ENCODE results near the gene COBL. TPM values are rescaled to one million over a fixed set of nuclear protein-coding genes. Genes with fewer than 3 reads are reported as not detected.

The COBL gene
- total RNA-seq, 1 donor from 2014 or later: 6.3 TPM

DNA sequence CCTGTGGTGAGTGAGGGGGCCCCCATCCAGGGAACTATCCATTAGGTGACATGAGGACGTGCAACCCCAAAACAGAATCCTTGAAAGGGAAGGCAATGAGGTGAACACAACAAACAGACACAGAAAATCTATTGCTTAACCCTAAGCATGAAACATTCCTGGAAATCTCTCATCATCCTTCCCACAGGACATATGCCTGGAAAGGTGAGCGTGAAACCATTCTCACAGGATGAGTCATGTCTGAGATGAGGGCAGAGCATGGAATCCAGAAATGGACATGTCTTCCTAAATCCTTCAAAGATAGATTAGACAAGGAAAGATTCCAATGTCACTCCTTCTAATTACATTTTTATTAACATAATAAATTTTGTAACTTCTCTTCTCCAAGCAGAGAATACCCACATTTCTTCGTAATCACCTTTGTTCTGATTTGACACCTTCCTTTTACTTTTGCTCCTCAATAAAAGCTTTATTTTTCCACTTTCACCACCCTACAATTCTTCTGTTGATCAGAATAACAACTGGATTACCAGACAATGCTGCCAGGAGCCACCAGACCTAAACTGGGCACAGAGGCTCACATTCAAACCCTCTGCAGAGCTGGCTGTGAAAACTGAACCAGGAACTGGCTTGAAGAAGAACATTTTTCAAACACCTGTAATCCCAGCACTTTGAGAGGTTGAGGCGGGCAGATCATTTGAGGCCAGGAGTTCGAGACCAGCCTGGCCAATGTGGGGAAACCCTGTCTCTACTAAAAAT is 67.2 kb downstream of the COBL start:
- Mint-ChIP-seq H3K36me3 (no peaks in the 10 kb centered on the region), H3K27ac (no peak overlapping the region)
- H3K79me2 ChIP-seq (ENCODE audit: low read depth): peaks cover 35% of the 10 kb centered on the region

DNA sequence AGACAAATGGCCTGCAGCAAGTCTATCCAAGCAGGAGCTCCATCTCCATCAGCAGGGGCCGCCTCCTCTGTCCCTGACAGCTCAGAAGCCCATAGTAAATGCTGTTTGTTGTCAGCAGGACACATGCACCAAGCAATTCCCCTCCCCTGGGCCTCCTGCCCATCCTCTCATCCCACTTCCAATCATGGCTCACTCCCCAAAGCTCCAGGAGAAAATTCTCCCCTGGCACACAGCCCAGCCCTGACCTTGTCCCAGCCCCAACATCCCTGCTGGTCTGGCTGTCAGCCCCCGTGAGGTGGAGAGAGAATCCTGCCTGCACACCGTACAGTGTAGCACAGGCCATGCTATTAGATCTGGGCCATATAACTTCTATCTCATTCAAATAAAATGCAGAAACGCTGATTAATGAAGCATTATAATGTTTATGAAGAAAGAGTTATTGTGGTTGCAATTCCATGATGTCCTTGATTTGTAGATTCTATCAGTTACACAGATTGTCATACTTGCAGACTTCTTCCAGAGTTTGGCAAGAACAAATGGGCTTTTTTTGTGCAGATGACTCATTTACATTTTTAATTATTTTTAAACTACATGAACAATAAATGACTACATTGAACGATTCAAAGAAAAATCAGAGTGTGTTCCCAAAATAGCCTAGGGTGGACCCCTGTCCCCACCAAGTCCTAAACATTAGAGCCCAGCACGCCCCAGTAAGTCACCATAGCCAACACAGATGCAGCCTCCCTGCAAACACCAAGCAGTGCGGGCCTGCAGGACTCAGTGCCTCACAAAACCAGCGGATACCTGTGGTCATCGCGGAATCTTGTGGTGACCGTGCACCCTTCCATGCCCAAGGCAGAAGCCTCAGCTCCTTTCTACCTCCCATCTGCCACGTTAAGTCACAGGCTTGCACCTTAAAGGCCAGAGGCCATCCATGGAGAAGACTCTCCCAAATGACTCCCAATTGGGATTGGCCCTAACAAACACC is 70.1 kb downstream of the COBL start:
- no peaks in the 10 kb centered on the region for H3K36me3 Mint-ChIP-seq
- no peaks in the 10 kb centered on the region for H3K36me3 ChIP-seq
- no peaks in the 10 kb centered on the region for H4K20me1 ChIP-seq (ENCODE audit: low read depth)
- H3K4me1 ChIP-seq: no peaks in the 10 kb centered on the region
- H3K27ac Mint-ChIP-seq: no peak overlapping the region
- no peaks in the 10 kb centered on the region for H3K9me3 ChIP-seq (ENCODE audit: low read depth)
- H3K4me2 ChIP-seq: no peak overlapping the region
- H3K27me3 Mint-ChIP-seq (ENCODE audit: insufficient read depth, low read depth): peaks cover 6% of the 10 kb centered on the region
- no peak for DNase-seq (ENCODE audit: low spot score)
- no peak for TF ChIP-seq EZH2phosphoT487 (IDR thresholded peaks at IDR 0.05)
- TF ChIP-seq, protein P1, sequence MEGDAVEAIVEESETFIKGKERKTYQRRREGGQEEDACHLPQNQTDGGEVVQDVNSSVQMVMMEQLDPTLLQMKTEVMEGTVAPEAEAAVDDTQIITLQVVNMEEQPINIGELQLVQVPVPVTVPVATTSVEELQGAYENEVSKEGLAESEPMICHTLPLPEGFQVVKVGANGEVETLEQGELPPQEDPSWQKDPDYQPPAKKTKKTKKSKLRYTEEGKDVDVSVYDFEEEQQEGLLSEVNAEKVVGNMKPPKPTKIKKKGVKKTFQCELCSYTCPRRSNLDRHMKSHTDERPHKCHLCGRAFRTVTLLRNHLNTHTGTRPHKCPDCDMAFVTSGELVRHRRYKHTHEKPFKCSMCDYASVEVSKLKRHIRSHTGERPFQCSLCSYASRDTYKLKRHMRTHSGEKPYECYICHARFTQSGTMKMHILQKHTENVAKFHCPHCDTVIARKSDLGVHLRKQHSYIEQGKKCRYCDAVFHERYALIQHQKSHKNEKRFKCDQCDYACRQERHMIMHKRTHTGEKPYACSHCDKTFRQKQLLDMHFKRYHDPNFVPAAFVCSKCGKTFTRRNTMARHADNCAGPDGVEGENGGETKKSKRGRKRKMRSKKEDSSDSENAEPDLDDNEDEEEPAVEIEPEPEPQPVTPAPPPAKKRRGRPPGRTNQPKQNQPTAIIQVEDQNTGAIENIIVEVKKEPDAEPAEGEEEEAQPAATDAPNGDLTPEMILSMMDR (IDR thresholded peaks at IDR 0.05): no peak
- TF ChIP-seq EZH2 (IDR thresholded peaks at IDR 0.05): no peak
- no peaks in the 10 kb centered on the region for H3K9me3 Mint-ChIP-seq
- peaks cover 16% of the 10 kb centered on the region for H3K79me2 ChIP-seq (ENCODE audit: low read depth)
- H3K4me3 Mint-ChIP-seq: no peak overlapping the region
- H3K9ac ChIP-seq: no peak overlapping the region
- H3F3A ChIP-seq (ENCODE audit: low read depth): no peaks in the 10 kb centered on the region
- H2AFZ ChIP-seq (replicated peaks): no peak overlapping the region
- H3K27me3 ChIP-seq: no peaks in the 10 kb centered on the region
- H3K27ac ChIP-seq: no peak overlapping the region
- no peak overlapping the region for H3K4me3 ChIP-seq
- peaks cover 3% of the 10 kb centered on the region for H3K4me1 Mint-ChIP-seq

More for the DNA sequence above, 67.2 kb downstream of the COBL start:
- Histone ChIP-seq H4K20me1 (ENCODE audit: low read depth) (no peaks in the 10 kb centered on the region), H3K9ac (no peak overlapping the region), H3K9me3 (ENCODE audit: low read depth) (no peaks in the 10 kb centered on the region), H2AFZ (replicated peaks) (no peak overlapping the region), H3K4me3 (no peak overlapping the region), H3K27ac (no peak overlapping the region), H3K4me2 (no peak overlapping the region), H3K4me1 (no peaks in the 10 kb centered on the region), H3K36me3 (no peaks in the 10 kb centered on the region), H3F3A (ENCODE audit: low read depth) (no peaks in the 10 kb centered on the region), H3K27me3 (no peaks in the 10 kb centered on the region)
- H3K4me1 Mint-ChIP-seq: peaks cover 3% of the 10 kb centered on the region
- H3K4me3 Mint-ChIP-seq: no peak overlapping the region
- H3K27me3 Mint-ChIP-seq (ENCODE audit: insufficient read depth, low read depth): peaks cover 2% of the 10 kb centered on the region
- TF ChIP-seq EZH2 (IDR thresholded peaks at IDR 0.05): no peak
- TF ChIP-seq, protein P1 (IDR thresholded peaks at IDR 0.05): no peak
- no peak for TF ChIP-seq EZH2phosphoT487 (IDR thresholded peaks at IDR 0.05)
- no peaks in the 10 kb centered on the region for H3K9me3 Mint-ChIP-seq
- no peak for DNase-seq (ENCODE audit: low spot score)

DNA sequence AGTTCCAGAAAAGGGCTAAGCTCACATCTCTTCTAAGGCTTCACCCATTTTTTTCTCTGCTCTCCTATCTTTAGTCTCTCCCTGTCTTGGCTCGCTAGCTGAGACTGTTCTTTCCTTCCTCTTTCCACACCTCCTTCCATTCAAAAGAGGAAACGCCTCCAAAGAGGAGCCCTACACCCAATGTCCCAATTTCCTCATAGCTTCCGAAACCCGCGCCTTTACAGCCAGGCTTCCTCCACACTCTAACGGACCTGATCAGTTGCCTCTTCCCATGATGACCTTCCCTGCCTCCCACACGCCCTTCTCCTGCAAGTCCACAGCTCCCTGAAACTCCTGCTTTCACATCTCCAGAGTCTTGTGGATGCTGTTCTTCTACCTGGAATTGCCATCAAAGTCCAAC is 71.7 kb downstream of the COBL start:
- H3K4me1 Mint-ChIP-seq: peaks cover 3% of the 10 kb centered on the region
- H3K27me3 Mint-ChIP-seq (ENCODE audit: insufficient read depth, low read depth): peaks cover 6% of the 10 kb centered on the region
- TF ChIP-seq EZH2phosphoT487 (IDR thresholded peaks at IDR 0.05): no peak
- TF ChIP-seq EZH2 (IDR thresholded peaks at IDR 0.05): no peak
- TF ChIP-seq, protein P1 (IDR thresholded peaks at IDR 0.05): no peak
- H3K9ac ChIP-seq: no peak overlapping the region
- DNase-seq (ENCODE audit: low spot score): no peak
- H2AFZ ChIP-seq (replicated peaks): no peak overlapping the region
- H3K27me3 ChIP-seq: no peaks in the 10 kb centered on the region
- H3K9me3 Mint-ChIP-seq: no peaks in the 10 kb centered on the region
- no peaks in the 10 kb centered on the region for H3K9me3 ChIP-seq (ENCODE audit: low read depth)
- no peaks in the 10 kb centered on the region for H3F3A ChIP-seq (ENCODE audit: low read depth)
- no peaks in the 10 kb centered on the region for H3K36me3 ChIP-seq
- no peak overlapping the region for H3K4me3 Mint-ChIP-seq
- no peaks in the 10 kb centered on the region for H3K4me1 ChIP-seq
- H3K27ac Mint-ChIP-seq: no peak overlapping the region
- no peaks in the 10 kb centered on the region for H3K36me3 Mint-ChIP-seq
- no peak overlapping the region for H3K4me2 ChIP-seq
- H3K79me2 ChIP-seq (ENCODE audit: low read depth): peaks cover 17% of the 10 kb centered on the region
- H3K27ac ChIP-seq: no peak overlapping the region
- H4K20me1 ChIP-seq (ENCODE audit: low read depth): no peaks in the 10 kb centered on the region
- no peak overlapping the region for H3K4me3 ChIP-seq
